Aorta (tissue), 5 donors: Measurements from ENCODE around the gene GALNT13. TPM values are rescaled to one million over a fixed set of nuclear protein-coding genes. Genes with fewer than 3 reads are reported as not detected.

Source experiments
- ATAC-seq: fragments of 200-7000 bp; cut with Tn5 transposase; one replicate; pipeline ENCODE4 v1.9.1; 2022; ENCODE audit warnings: moderate library complexity; ENCODE audit not compliant: low FRiP score
- DNase-seq, 2 donors: peaks; one replicate each; pipeline ENCODE4 v3.0.0-alpha.2; 2020
- H3K27ac ChIP-seq, 2 donors: one replicate each; pipeline ENCODE4 v1.5.1; 2013; ENCODE audit warnings: low read length in 2 of 2, mild to moderate bottlenecking in 2 of 2, moderate library complexity in 2 of 2, control low read depth in 1 of 2, inconsistent platforms in 1 of 2, low read depth in 1 of 2
- H3K27me3 ChIP-seq, 2 donors: one replicate each; pipeline ENCODE4 v1.6.1; 2013; ENCODE audit warnings: control low read depth in 1 of 2, low read length in 1 of 2, mild to moderate bottlenecking in 1 of 2, moderate library complexity in 1 of 2; ENCODE audit not compliant: insufficient read depth in 2 of 2, control insufficient read depth in 1 of 2
- H3K36me3 ChIP-seq, 2 donors: one replicate each; pipeline ENCODE4 v1.6.1; 2013; ENCODE audit warnings: control low read depth in 1 of 2, low read length in 1 of 2, mild to moderate bottlenecking in 1 of 2; ENCODE audit not compliant: insufficient read depth in 2 of 2, control insufficient read depth in 1 of 2
- H3K4me1 ChIP-seq, 2 donors: one replicate each; pipeline ENCODE4 v1.6.1; 2013; ENCODE audit warnings: low read length in 2 of 2, control low read depth in 1 of 2, mild to moderate bottlenecking in 1 of 2, moderate library complexity in 1 of 2; ENCODE audit not compliant: insufficient read depth in 2 of 2, control insufficient read depth in 1 of 2
- H3K4me3 ChIP-seq, 2 donors: one replicate each; pipeline ENCODE4 v1.5.1; 2013; ENCODE audit warnings: low read length in 2 of 2, control low read depth in 1 of 2, mild to moderate bottlenecking in 1 of 2
- H3K9me3 ChIP-seq: one replicate; pipeline ENCODE4 v1.6.1; 2013; ENCODE audit warnings: mild to moderate bottlenecking, low read length; ENCODE audit not compliant: control insufficient read depth
- WGBS, 2 donors: extraction: QIAGEN DNeasy Blood & Tissue Kit; methylation state at CpG; one replicate each; pipeline ENCODE4 v1.1.7; 2013; 5-methylcytosine and 5-hydroxymethylcytosine counted together
- intact Hi-C, 2 donors: fragments of 100-400 bp; cut with DNase I; formaldehyde crosslinking; loops; one replicate each; pipeline versions ENCODE4 v1.14.2 to v1.15.0; 2022
- polyA plus RNA-seq, 2 donors: library from polyadenylated mRNA; stranded (reverse); fragments of 200-250 nt; gene quantifications; one replicate each; pipeline ENCODE4 v1.2.3, GENCODE V29; 2013
- total RNA-seq, 2 donors: library from RNA; stranded (reverse); fragmentation: NEBNext Ultra II Directional; extraction: Animal tissue kit (Norgen Biotek cat#: 25700); gene quantifications; one replicate each; pipeline ENCODE4 v1.2.1, GENCODE V29; 2021
- donor health status: healthy with polysubstance abuse.
- donor health status: Bipolar disorder and iron deficiency.
- donor health status: DM: no; HTN: no; CAD: no.
- donor health status: DM: no; HTN: no; CAD: no.
- donor health status: DM: yes; HTN: yes; CAD: no.

GALNT13 gene
- total and polyA plus RNA-seq, 4 donors: 0.74 to 4.9 (median 1.3) TPM

GRCh38 chr2:154125891-154126290, 254.2 kb downstream of the GALNT13 start:
- intact Hi-C loops: no loop called here
- Histone ChIP-seq H3K27me3 (no peaks in the 10 kb centered on the region), H3K4me1 (no peaks in the 10 kb centered on the region), H3K27ac (no peak overlapping the region), H3K9me3 (no peaks in the 10 kb centered on the region), H3K36me3 (no peaks in the 10 kb centered on the region), H3K4me3 (no peak overlapping the region)
- ATAC-seq (no peak), DNase-seq (no peak)

GRCh38 chr2:154130821-154131220, 259.1 kb downstream of the GALNT13 start:
- intact Hi-C loops: no loop called here
- H3K4me3 ChIP-seq: no peak overlapping the region
- DNase-seq (no peak), ATAC-seq (no peak)
- no peak overlapping the region for H3K27ac ChIP-seq
- no peaks in the 10 kb centered on the region for H3K4me1 ChIP-seq
- WGBS, 2 donors: 68 to 86% methylated on average over 1 of the region's 1 CpG
- H3K27me3 ChIP-seq: no peaks in the 10 kb centered on the region
- no peaks in the 10 kb centered on the region for H3K36me3 ChIP-seq
- H3K9me3 ChIP-seq: no peaks in the 10 kb centered on the region

- Histone ChIP-seq H3K4me1 (no peaks in the 10 kb centered on the region), H3K36me3 (no peaks in the 10 kb centered on the region), H3K27me3 (no peaks in the 10 kb centered on the region), H3K9me3 (no peaks in the 10 kb centered on the region), H3K27ac (no peak overlapping the region), H3K4me3 (no peak overlapping the region)
- no peak for ATAC-seq
- intact Hi-C loops: no loop called here
- 64 to 77% methylated on average over 2 of the region's 2 CpGs for WGBS, 2 donors
- no peak for DNase-seq
These were observed 261.1 kb downstream of the GALNT13 start for GRCh38 chr2:154132827-154133226.

- no peaks in the 10 kb centered on the region for H3K27me3 ChIP-seq
- no peaks in the 10 kb centered on the region for H3K36me3 ChIP-seq
- 40 to 54% methylated on average over 3 of the region's 3 CpGs for WGBS, 2 donors
- intact Hi-C loops: no loop called here
- H3K9me3 ChIP-seq: no peaks in the 10 kb centered on the region
- ATAC-seq (no peak), DNase-seq (no peak)
- no peak overlapping the region for H3K4me3 ChIP-seq
- no peak overlapping the region for H3K27ac ChIP-seq
- H3K4me1 ChIP-seq: no peaks in the 10 kb centered on the region
These were observed 262.1 kb downstream of the GALNT13 start for GRCh38 chr2:154133823-154134222.

- H3K36me3 ChIP-seq: no peaks in the 10 kb centered on the region
- 82 to 84% methylated on average over 4 of the region's 4 CpGs for WGBS, 2 donors
- intact Hi-C loops: no loop called here
- H3K4me1 ChIP-seq: no peaks in the 10 kb centered on the region
- DNase-seq: no peak
- H3K27me3 ChIP-seq: no peaks in the 10 kb centered on the region
- H3K27ac ChIP-seq: no peak overlapping the region
- H3K4me3 ChIP-seq: no peak overlapping the region
- ATAC-seq: no peak
- no peaks in the 10 kb centered on the region for H3K9me3 ChIP-seq
These were observed 268.7 kb downstream of the GALNT13 start for GRCh38 chr2:154140249-154141025.

- intact Hi-C loops: no loop called here
- 78 to 89% methylated on average over 2 of the region's 2 CpGs for WGBS, 2 donors
- Histone ChIP-seq H3K36me3 (no peaks in the 10 kb centered on the region), H3K4me1 (no peaks in the 10 kb centered on the region), H3K27me3 (no peaks in the 10 kb centered on the region), H3K9me3 (no peaks in the 10 kb centered on the region), H3K27ac (no peak overlapping the region), H3K4me3 (no peak overlapping the region)
- no peak for DNase-seq
- ATAC-seq: no peak
These were observed 270.8 kb downstream of the GALNT13 start for GRCh38 chr2:154142480-154142879.

GRCh38 chr2:154143105-154143504, 271.4 kb downstream of the GALNT13 start:
- no peak for ATAC-seq
- H3K4me1 ChIP-seq: no peaks in the 10 kb centered on the region
- intact Hi-C loops: no loop called here
- no peak for DNase-seq
- H3K27me3 ChIP-seq: no peaks in the 10 kb centered on the region
- no peak overlapping the region for H3K27ac ChIP-seq
- H3K9me3 ChIP-seq: no peaks in the 10 kb centered on the region
- 72 to 74% methylated on average over 4 of the region's 4 CpGs for WGBS, 2 donors
- H3K36me3 ChIP-seq: no peaks in the 10 kb centered on the region
- no peak overlapping the region for H3K4me3 ChIP-seq

GRCh38 chr2:154158101-154158500, 286.4 kb downstream of the GALNT13 start:
- Histone ChIP-seq H3K4me1 (no peaks in the 10 kb centered on the region), H3K9me3 (no peaks in the 10 kb centered on the region), H3K4me3 (no peak overlapping the region), H3K27me3 (no peaks in the 10 kb centered on the region), H3K36me3 (no peaks in the 10 kb centered on the region), H3K27ac (no peak overlapping the region)
- WGBS, 2 donors: 69 to 77% methylated on average over 2 of the region's 2 CpGs
- intact Hi-C loops: no loop called here
- DNase-seq (no peak), ATAC-seq (no peak)

GRCh38 chr2:154161286-154161685, 289.6 kb downstream of the GALNT13 start:
- H3K9me3 ChIP-seq: no peaks in the 10 kb centered on the region
- no peak for ATAC-seq
- WGBS, 2 donors: 83 to 84% methylated on average over 2 of the region's 2 CpGs
- H3K4me3 ChIP-seq: no peak overlapping the region
- no peak for DNase-seq
- H3K27ac ChIP-seq: no peak overlapping the region
- no peaks in the 10 kb centered on the region for H3K27me3 ChIP-seq
- intact Hi-C loops: no loop called here
- H3K4me1 ChIP-seq: no peaks in the 10 kb centered on the region
- H3K36me3 ChIP-seq: no peaks in the 10 kb centered on the region
